IMR-90 (cell line): ENCODE data around the gene BATF. TPM values are rescaled to one million over a fixed set of nuclear protein-coding genes. Genes with fewer than 3 reads are reported as not detected.

Experiments used
- ATAC-seq: fragments of 200-7000 bp; cut with Tn5 transposase; 2 replicates; pipeline ENCODE4 v1.9.1; 2020; ENCODE audit warnings: low read depth, mild to moderate bottlenecking, moderate library complexity
- BruUV-seq: library from RNA; stranded (reverse); fragments of 400-500 nt; replicated peaks from 2 replicates; lab custom pipeline; 2021; lab: Mats Ljungman, UMichigan
- CTCF ChIA-PET: fragments of 300-600 bp; formaldehyde crosslinking; extraction: SDS; loops from one replicate; lab custom pipeline; 2021; ENCODE audit warnings: antibody characterized with exemption; lab: Yijun Ruan, JAX
- POLR2A ChIA-PET: fragments of 300-600 bp; sonication (Branson Sonifier 250); formaldehyde crosslinking; loops from one replicate; lab custom pipeline; 2022; ENCODE audit warnings: antibody characterized with exemption; ENCODE audit not compliant: unreplicated experiment; lab: Charles Lee
- DNase-seq: peaks from one replicate; pipeline ENCODE4 v3.0.0; 2013
- H2AFZ ChIP-seq: replicated peaks from 2 replicates; pipeline ENCODE3; 2013; ENCODE audit warnings: low read length, mild to moderate bottlenecking; ENCODE audit not compliant: poor library complexity
- H2AK5ac ChIP-seq: 2 replicates; pipeline ENCODE4 v1.6.1; 2013; ENCODE audit warnings: low read depth, low read length, inconsistent platforms
- H2AK9ac ChIP-seq: replicated peaks from 2 replicates; pipeline ENCODE3; 2013; ENCODE audit warnings: mild to moderate bottlenecking, low read depth, low read length, moderate library complexity; ENCODE audit not compliant: poor library complexity
- H2BK120ac ChIP-seq: 2 replicates; pipeline ENCODE4 v1.6.1; 2013; ENCODE audit warnings: low read depth, low read length, inconsistent platforms
- H2BK15ac ChIP-seq: 3 replicates; pipeline ENCODE4 v1.6.1; 2013; ENCODE audit warnings: low read depth, low read length, inconsistent platforms
- H2BK20ac ChIP-seq: 2 replicates; pipeline ENCODE4 v1.6.1; 2013; ENCODE audit warnings: low read depth, mild to moderate bottlenecking, inconsistent platforms, low read length, moderate library complexity
- H2BK5ac ChIP-seq: 2 replicates; pipeline ENCODE4 v1.6.1; 2013; ENCODE audit warnings: mild to moderate bottlenecking, low read depth, low read length, inconsistent platforms; ENCODE audit not compliant: poor library complexity, severe bottlenecking
- H3K14ac ChIP-seq: replicated peaks from 2 replicates; pipeline ENCODE4 v1.6.1; 2013; ENCODE audit warnings: low read depth, low read length, inconsistent platforms
- H3K18ac ChIP-seq: 2 replicates; pipeline ENCODE4 v1.6.1; 2013; ENCODE audit warnings: low read depth, low read length, control low read depth
- H3K23ac ChIP-seq: 2 replicates; pipeline ENCODE4 v1.6.1; 2013; ENCODE audit warnings: low read depth, low read length, inconsistent platforms
- H3K27ac ChIP-seq: 2 replicates; pipeline ENCODE4 v1.5.1; 2013; ENCODE audit warnings: mild to moderate bottlenecking, control low read depth, low read length; ENCODE audit not compliant: insufficient read depth
- H3K27me3 ChIP-seq: 2 replicates; pipeline ENCODE4 v1.6.1; 2013; ENCODE audit warnings: low read length; ENCODE audit not compliant: control insufficient read depth, insufficient read depth
- H3K36me3 ChIP-seq: 2 replicates; pipeline ENCODE4 v1.6.1; 2013; ENCODE audit warnings: low read length, mixed read lengths; ENCODE audit not compliant: control insufficient read depth, insufficient read depth
- H3K4ac ChIP-seq: 2 replicates; pipeline ENCODE4 v1.6.1; 2013; ENCODE audit warnings: low read depth, low read length, inconsistent platforms
- H3K4me1 ChIP-seq: 2 replicates; pipeline ENCODE4 v1.6.1; 2013; ENCODE audit warnings: low read length, mixed read lengths; ENCODE audit not compliant: control insufficient read depth, insufficient read depth
- H3K4me2 ChIP-seq: 2 replicates; pipeline ENCODE4 v1.6.1; 2013; ENCODE audit warnings: low read depth, mild to moderate bottlenecking, control low read depth, low read length, moderate library complexity
- H3K4me3 ChIP-seq: 2 replicates; pipeline ENCODE4 v1.5.1; 2013; ENCODE audit warnings: low read depth, mild to moderate bottlenecking, control low read depth, low read length, moderate library complexity; ENCODE audit not compliant: insufficient read depth
- H3K56ac ChIP-seq: 2 replicates; pipeline ENCODE4 v1.6.1; 2013; ENCODE audit warnings: low read length, inconsistent platforms; ENCODE audit not compliant: insufficient read depth; ENCODE audit errors: extremely low read depth
- H3K79me1 ChIP-seq, 2 experiments: 2 replicates each; pipeline ENCODE4 v1.6.1; 2013; ENCODE audit warnings: low read length in 2 of 2, inconsistent platforms in 1 of 2, low read depth in 1 of 2
- H3K9ac ChIP-seq: 2 replicates; pipeline ENCODE4 v1.6.1; 2013; ENCODE audit warnings: low read depth, low read length, control low read depth
- H3K9me1 ChIP-seq: 2 replicates; pipeline ENCODE4 v1.6.1; 2013; ENCODE audit warnings: low read length, inconsistent platforms; ENCODE audit not compliant: insufficient read depth
- H3K9me3 ChIP-seq: 2 replicates; pipeline ENCODE4 v1.6.1; 2013; ENCODE audit warnings: low read length; ENCODE audit not compliant: control insufficient read depth, insufficient read depth
- H4K20me1 ChIP-seq: 2 replicates; pipeline ENCODE4 v1.6.1; 2013; ENCODE audit warnings: low read length, inconsistent platforms; ENCODE audit not compliant: insufficient read depth
- H4K5ac ChIP-seq: 2 replicates; pipeline ENCODE4 v1.6.1; 2013; ENCODE audit warnings: mild to moderate bottlenecking, low read depth, low read length, control low read depth
- H4K8ac ChIP-seq, 2 experiments: 2 replicates each; pipeline ENCODE4 v1.6.1; 2013; ENCODE audit warnings: low read depth in 2 of 2, low read length in 2 of 2, control low read depth in 1 of 2, inconsistent platforms in 1 of 2
- H4K91ac ChIP-seq: 2 replicates; pipeline ENCODE4 v1.6.1; 2013; ENCODE audit warnings: low read depth, low read length, inconsistent platforms; ENCODE audit not compliant: insufficient read depth
- BHLHE40 ChIP-seq: fragments of 150-350 bp; IDR thresholded peaks from 2 replicates; pipeline ENCODE4 v1.6.1; 2016; ENCODE audit warnings: mild to moderate bottlenecking, low read depth, low read length
- CEBPB ChIP-seq: IDR thresholded peaks from 2 replicates; pipeline ENCODE4 v1.6.1; 2012; ENCODE audit warnings: low read depth, low read length, improper control_type of control experiment
- CHD1 ChIP-seq: IDR thresholded peaks from 2 replicates; pipeline ENCODE4 v1.6.1; 2012; ENCODE audit warnings: low read depth, low read length, improper control_type of control experiment
- CTCF ChIP-seq: conservative IDR thresholded peaks from 2 replicates; pipeline ENCODE4 v1.5.1; 2012; ENCODE audit warnings: mild to moderate bottlenecking, low read depth, low read length, improper control_type of control experiment
- ELK1 ChIP-seq: fragments of 150-350 bp; IDR thresholded peaks from 2 replicates; pipeline ENCODE4 v1.6.1; 2016; ENCODE audit warnings: low read depth, mild to moderate bottlenecking, low read length, moderate library complexity, borderline replicate concordance
- FOS ChIP-seq: fragments of 150-350 bp; IDR thresholded peaks from 2 replicates; pipeline ENCODE4 v1.6.1; 2016; ENCODE audit warnings: low read depth, low read length
- MAFK ChIP-seq: IDR thresholded peaks from 2 replicates; pipeline ENCODE4 v1.6.1; 2012; ENCODE audit warnings: low read depth, low read length, improper control_type of control experiment
- MAZ ChIP-seq: IDR thresholded peaks from 2 replicates; pipeline ENCODE4 v1.6.1; 2012; ENCODE audit warnings: low read depth, mild to moderate bottlenecking, low read length, improper control_type of control experiment, moderate library complexity, borderline replicate concordance
- MXI1 ChIP-seq: IDR thresholded peaks from 2 replicates; pipeline ENCODE4 v1.6.1; 2012; ENCODE audit warnings: low read depth, mild to moderate bottlenecking, low read length, moderate library complexity, borderline replicate concordance
- NFE2L2 ChIP-seq: fragments of 150-350 bp; IDR thresholded peaks from 2 replicates; pipeline ENCODE4 v1.6.1; 2016; ENCODE audit warnings: low read depth, mild to moderate bottlenecking, low read length
- POLR2A ChIP-seq: IDR thresholded peaks from 2 replicates; pipeline ENCODE4 v1.6.1; 2012; ENCODE audit warnings: mild to moderate bottlenecking, low read depth, low read length
- RCOR1 ChIP-seq: IDR thresholded peaks from 2 replicates; pipeline ENCODE4 v1.6.1; 2012; ENCODE audit warnings: mild to moderate bottlenecking, low read length, improper control_type of control experiment; ENCODE audit not compliant: insufficient replicate concordance
- RFX5 ChIP-seq: IDR thresholded peaks from 2 replicates; pipeline ENCODE4 v1.8.0; 2012; ENCODE audit warnings: low read depth, mild to moderate bottlenecking, low read length, moderate library complexity
- SMC3 ChIP-seq: fragments of 150-350 bp; IDR thresholded peaks from 2 replicates; pipeline ENCODE4 v1.6.1; 2016; ENCODE audit warnings: low read depth, mild to moderate bottlenecking, antibody characterized with exemption, low read length, moderate library complexity
- USF2 ChIP-seq: fragments of 150-350 bp; IDR thresholded peaks from 2 replicates; pipeline ENCODE4 v1.6.1; 2017; ENCODE audit warnings: mild to moderate bottlenecking, antibody characterized with exemption, low read length, low read depth
- WGBS, 2 experiments: methylation state at CpG; one replicate each; pipeline versions ENCODE4 v1.1.5 to v1.1.7; 2013; ENCODE audit warnings: missing lambda C conversion rate in 2 of 2; ENCODE audit not compliant: insufficient read length in 1 of 2; ENCODE audit errors: extremely low coverage in 2 of 2; 5-methylcytosine and 5-hydroxymethylcytosine counted together
- dilution Hi-C: fragments of 300-500 bp; cut with HindIII; formaldehyde crosslinking; loops from one replicate; pipeline ENCODE4 v1.14.3; 2018; ENCODE audit warnings: low sequenced_read_pairs; ENCODE audit not compliant: unreplicated experiment
- in situ Hi-C: fragments of 300-500 bp; cut with MboI; formaldehyde crosslinking; loops from 3 replicates; pipeline ENCODE4 v1.14.3; 2019; ENCODE audit warnings: low sequenced_read_pairs, inconsistent platforms, mixed read lengths
- intact Hi-C: fragments of 100-400 bp; cut with micrococcal nuclease; formaldehyde crosslinking; loops from 2 replicates; pipeline ENCODE4 v1.10.0; 2022
- polyA plus RNA-seq, 3 experiments: library from polyadenylated mRNA; depleted of rRNA; stranded (reverse); fragments of >200 nt; gene quantifications; 2 replicates each; pipeline ENCODE4 v1.2.3, GENCODE V29; 2012; ENCODE audit warnings: low replicate concordance in 1 of 3
- total RNA-seq: library from RNA; depleted of rRNA; stranded (reverse); fragments of >200 nt; gene quantifications from 2 replicates; pipeline ENCODE4 v1.2.3, GENCODE V29; 2012

The BATF gene
- total and polyA plus RNA-seq, 2 of the 4 experiments (the other 2 are of a cell fraction), result not detected

GRCh38 chr14:75568140-75568539, 45.9 kb downstream of the BATF start:
- no peak overlapping the region for H3K18ac ChIP-seq
- no peaks in the 10 kb centered on the region for H3K4me1 ChIP-seq
- H3K4ac ChIP-seq, result no peak overlapping the region
- H2BK5ac ChIP-seq, result no peak overlapping the region
- no peak for ATAC-seq
- no peak overlapping the region for H2BK20ac ChIP-seq
- no peaks in the 10 kb centered on the region for H3K79me1 ChIP-seq
- H2AFZ ChIP-seq, result no peak overlapping the region
- no peaks in the 10 kb centered on the region for H3K9me1 ChIP-seq
- POLR2A ChIA-PET, result no interaction called here
- H2AK5ac ChIP-seq, result no peak overlapping the region
- no peak overlapping the region for H3K27ac ChIP-seq
- dilution Hi-C loops (no loop called here), intact Hi-C loops (no loop called here), in situ Hi-C loops (no loop called here)
- no peak for TF ChIP-seq USF2
- TF ChIP-seq SMC3, result no peak
- TF ChIP-seq ELK1, result no peak
- no peak for TF ChIP-seq MAZ
- no peak for TF ChIP-seq RCOR1
- TF ChIP-seq MXI1, result no peak
- TF ChIP-seq CTCF, result no peak
- TF ChIP-seq CEBPB, result no peak
- no peak for TF ChIP-seq MAFK
- TF ChIP-seq CHD1, result no peak
- no peak for TF ChIP-seq RFX5
- no peak for TF ChIP-seq FOS
- no peak for TF ChIP-seq BHLHE40
- TF ChIP-seq POLR2A, result no peak
- TF ChIP-seq NFE2L2, result no peak
- CTCF ChIA-PET, result no interaction called here
- no peak overlapping the region for H3K4me2 ChIP-seq
- no peaks in the 10 kb centered on the region for H3K36me3 ChIP-seq
- no peak overlapping the region for H3K56ac ChIP-seq
- H3K4me3 ChIP-seq, result no peak overlapping the region
- no peak overlapping the region for H3K14ac ChIP-seq
- BruUV-seq, result no TSS peak
- H2AK9ac ChIP-seq, result no peak overlapping the region
- 90% methylated on average over 6 of the region's 7 CpGs; no CpG with 5 or more reads in 1 of the 2 experiments for WGBS, 2 experiments
- no peaks in the 10 kb centered on the region for H3K9me3 ChIP-seq
- H4K5ac ChIP-seq, result no peak overlapping the region
- H4K8ac ChIP-seq, result no peak overlapping the region
- H2BK120ac ChIP-seq, result no peak overlapping the region
- no peaks in the 10 kb centered on the region for H4K20me1 ChIP-seq
- H3K27me3 ChIP-seq, result peaks cover 63% of the 10 kb centered on the region
- no peak overlapping the region for H3K9ac ChIP-seq
- no peak overlapping the region for H2BK15ac ChIP-seq
- H3K23ac ChIP-seq, result no peak overlapping the region
- no peak overlapping the region for H4K91ac ChIP-seq
- DNase-seq, result no peak
